ENCODE data around the gene REEP2. TPM values are rescaled to one million over a fixed set of nuclear protein-coding genes. Genes with fewer than 3 reads are reported as not detected.

Gene REEP2
- total RNA-seq, 1 experiment from 2014 or later, result 8.4 TPM

DNA sequence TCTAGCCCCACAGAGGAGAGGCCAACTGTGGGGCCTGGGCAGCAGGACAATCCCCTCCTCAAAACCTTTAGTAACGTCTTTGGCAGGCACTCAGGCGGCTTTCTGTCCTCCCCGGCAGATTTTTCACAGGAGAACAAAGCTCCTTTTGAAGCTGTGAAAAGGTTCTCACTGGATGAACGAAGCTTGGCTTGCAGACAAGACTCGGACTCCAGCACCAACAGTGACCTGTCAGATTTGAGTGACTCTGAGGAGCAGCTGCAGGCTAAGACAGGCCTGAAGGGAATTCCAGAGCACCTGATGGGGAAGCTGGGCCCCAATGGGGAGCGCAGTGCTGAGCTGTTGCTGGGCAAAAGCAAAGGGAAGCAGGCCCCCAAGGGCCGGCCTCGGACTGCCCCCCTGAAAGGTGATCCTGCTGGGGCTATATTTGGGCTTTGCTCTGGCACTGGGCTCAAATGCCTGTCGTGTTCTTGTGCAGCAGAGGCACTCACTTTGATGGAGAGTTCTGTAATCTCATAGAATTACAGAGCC is 46.9 kb upstream of the REEP2 start:
- intact Hi-C loops (cut with micrococcal nuclease; ENCODE audit: unreplicated experiment), result no loop called here
- no peaks in the 10 kb centered on the region for H3K4me1 ChIP-seq (ENCODE audit: insufficient read depth, low read length, poor library complexity, severe bottlenecking)
- ChIA-PET CTCF (no interaction called here), POLR2A (ENCODE audit: low non-redundant PET) (no interaction called here)
- TF ChIP-seq, protein P1, sequence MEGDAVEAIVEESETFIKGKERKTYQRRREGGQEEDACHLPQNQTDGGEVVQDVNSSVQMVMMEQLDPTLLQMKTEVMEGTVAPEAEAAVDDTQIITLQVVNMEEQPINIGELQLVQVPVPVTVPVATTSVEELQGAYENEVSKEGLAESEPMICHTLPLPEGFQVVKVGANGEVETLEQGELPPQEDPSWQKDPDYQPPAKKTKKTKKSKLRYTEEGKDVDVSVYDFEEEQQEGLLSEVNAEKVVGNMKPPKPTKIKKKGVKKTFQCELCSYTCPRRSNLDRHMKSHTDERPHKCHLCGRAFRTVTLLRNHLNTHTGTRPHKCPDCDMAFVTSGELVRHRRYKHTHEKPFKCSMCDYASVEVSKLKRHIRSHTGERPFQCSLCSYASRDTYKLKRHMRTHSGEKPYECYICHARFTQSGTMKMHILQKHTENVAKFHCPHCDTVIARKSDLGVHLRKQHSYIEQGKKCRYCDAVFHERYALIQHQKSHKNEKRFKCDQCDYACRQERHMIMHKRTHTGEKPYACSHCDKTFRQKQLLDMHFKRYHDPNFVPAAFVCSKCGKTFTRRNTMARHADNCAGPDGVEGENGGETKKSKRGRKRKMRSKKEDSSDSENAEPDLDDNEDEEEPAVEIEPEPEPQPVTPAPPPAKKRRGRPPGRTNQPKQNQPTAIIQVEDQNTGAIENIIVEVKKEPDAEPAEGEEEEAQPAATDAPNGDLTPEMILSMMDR (conservative IDR thresholded peaks at IDR 0.05; ENCODE audit: low read depth, low read length), result no peak
- TF ChIP-seq EZH2 (IDR thresholded peaks at IDR 0.05; ENCODE audit: borderline replicate concordance, low read depth, low read length, poor library complexity, severe bottlenecking), result no peak
- H3K36me3 ChIP-seq (ENCODE audit: insufficient read depth, low read length, poor library complexity, severe bottlenecking), result peaks cover 45% of the 10 kb centered on the region
- no TSS peak for BruUV-seq (replicated peaks)
- no peaks in the 10 kb centered on the region for H3K9me3 ChIP-seq (ENCODE audit: low read depth, low read length, poor library complexity, severe bottlenecking)
- H3K4me3 ChIP-seq (ENCODE audit: low read depth, low read length, poor library complexity, severe bottlenecking), result no peak overlapping the region
- no peak for DNase-seq (ENCODE audit: low spot score)
- no peak overlapping the region for H3K27ac ChIP-seq (ENCODE audit: low read depth, low read length, poor library complexity, severe bottlenecking)
- H3K27me3 ChIP-seq (replicated peaks; ENCODE audit: insufficient read depth, low read depth, low read length, poor library complexity), result no peaks in the 10 kb centered on the region

GRCh38 chr5:138402640-138403039 is 36.2 kb upstream of the REEP2 start:
- no peak for DNase-seq (ENCODE audit: low spot score)
- TF ChIP-seq, protein P1 (conservative IDR thresholded peaks at IDR 0.05; ENCODE audit: low read depth, low read length), result no peak
- no peak for TF ChIP-seq EZH2 (IDR thresholded peaks at IDR 0.05; ENCODE audit: borderline replicate concordance, low read depth, low read length, poor library complexity, severe bottlenecking)
- no TSS peak for BruUV-seq (replicated peaks)
- Histone ChIP-seq H3K27ac (ENCODE audit: low read depth, low read length, poor library complexity, severe bottlenecking) (no peak overlapping the region), H3K36me3 (ENCODE audit: insufficient read depth, low read length, poor library complexity, severe bottlenecking) (peaks cover 42% of the 10 kb centered on the region), H3K9me3 (ENCODE audit: low read depth, low read length, poor library complexity, severe bottlenecking) (no peaks in the 10 kb centered on the region), H3K4me3 (ENCODE audit: low read depth, low read length, poor library complexity, severe bottlenecking) (no peak overlapping the region), H3K4me1 (ENCODE audit: insufficient read depth, low read length, poor library complexity, severe bottlenecking) (no peaks in the 10 kb centered on the region), H3K27me3 (replicated peaks; ENCODE audit: insufficient read depth, low read depth, low read length, poor library complexity) (no peaks in the 10 kb centered on the region)
- CTCF ChIA-PET, result no interaction called here
- intact Hi-C loops (cut with micrococcal nuclease; ENCODE audit: unreplicated experiment), result no loop called here
- POLR2A ChIA-PET (ENCODE audit: low non-redundant PET), result no interaction called here

- TF ChIP-seq EZH2 (IDR thresholded peaks at IDR 0.05; ENCODE audit: borderline replicate concordance, low read depth, low read length, poor library complexity, severe bottlenecking), result no peak
- TF ChIP-seq, protein P1 (conservative IDR thresholded peaks at IDR 0.05; ENCODE audit: low read depth, low read length), result no peak
- intact Hi-C loops (cut with micrococcal nuclease; ENCODE audit: unreplicated experiment), result no loop called here
- POLR2A ChIA-PET (ENCODE audit: low non-redundant PET), result no interaction called here
- CTCF ChIA-PET, result interaction anchor here (0.6 to 0.7 kb wide), 2 partner anchors 157 to 294 kb away, joined by 3 to 8 read pairs; no protein-coding TSS in a partner anchor
- H3K36me3 ChIP-seq (ENCODE audit: insufficient read depth, low read length, poor library complexity, severe bottlenecking), result peaks cover 20% of the 10 kb centered on the region
- H3K27me3 ChIP-seq (replicated peaks; ENCODE audit: insufficient read depth, low read depth, low read length, poor library complexity), result no peaks in the 10 kb centered on the region
- H3K4me1 ChIP-seq (ENCODE audit: insufficient read depth, low read length, poor library complexity, severe bottlenecking), result no peaks in the 10 kb centered on the region
- H3K27ac ChIP-seq (ENCODE audit: low read depth, low read length, poor library complexity, severe bottlenecking), result no peak overlapping the region
- DNase-seq (ENCODE audit: low spot score), result peak; percentile 45
- no TSS peak for BruUV-seq (replicated peaks)
- no peaks in the 10 kb centered on the region for H3K9me3 ChIP-seq (ENCODE audit: low read depth, low read length, poor library complexity, severe bottlenecking)
- no peak overlapping the region for H3K4me3 ChIP-seq (ENCODE audit: low read depth, low read length, poor library complexity, severe bottlenecking)
Observed at GRCh38 chr5:138408023-138408422, 30.8 kb upstream of the REEP2 start.
